ENCODE measurements around the gene VMAC. TPM values are rescaled to one million over a fixed set of nuclear protein-coding genes. Genes with fewer than 3 reads are reported as not detected.
A peak's percentile ranks its signal among the peaks of the same experiment; 100 is the strongest.

The VMAC gene
- total and polyA plus RNA-seq, 9 donors = 3.4 to 8.5 (median 6.4) TPM

DNA sequence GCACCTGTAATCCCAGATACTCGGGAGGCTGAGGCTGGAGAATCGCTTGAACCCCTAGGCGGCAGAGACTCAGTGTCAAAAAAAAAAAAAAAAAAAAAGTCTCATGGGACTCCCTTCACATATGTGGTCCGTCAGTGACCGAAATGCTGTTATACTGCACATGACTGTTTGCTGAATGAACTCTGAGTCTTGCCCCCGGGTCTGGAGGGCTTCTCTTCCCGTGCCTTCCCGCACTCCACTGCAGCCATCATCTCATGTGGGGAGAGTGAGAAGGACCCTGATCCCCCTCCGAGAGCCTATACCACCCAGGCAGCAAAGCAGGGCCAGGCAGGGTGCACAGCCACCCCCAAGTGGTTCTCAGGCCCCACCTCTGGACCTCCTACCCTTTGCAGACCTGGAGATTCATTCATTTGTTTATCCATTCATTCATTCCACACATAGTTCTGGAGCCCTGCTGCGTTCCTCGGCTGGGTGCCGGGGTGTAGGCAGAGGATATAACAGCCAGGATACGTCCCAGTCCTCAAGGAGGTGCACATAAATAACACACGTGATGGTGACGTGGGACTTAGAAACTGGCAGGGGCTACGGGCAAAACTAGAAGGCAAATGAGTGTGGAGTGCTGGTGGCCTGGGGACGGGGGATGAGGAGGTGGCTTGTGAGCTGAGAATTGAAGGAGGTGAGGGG, 15.2 kb upstream of the VMAC start:
- WGBS, 3 donors = 17 to 31% (median 27%) methylated on average over 17 of the region's 17 CpGs
- H3K27ac ChIP-seq = no peak overlapping the region
- no peak for DNase-seq
- H3K27me3 ChIP-seq = no peaks in the 10 kb centered on the region
- H3K4me3 ChIP-seq = no peak overlapping the region
- intact Hi-C loops (cut with DNase I) = no loop called here
- H3K36me3 ChIP-seq = no peaks in the 10 kb centered on the region
- H3K9me3 ChIP-seq = no peaks in the 10 kb centered on the region
- H3K4me1 ChIP-seq (ENCODE audit: insufficient read depth) = peaks cover 2% of the 10 kb centered on the region
- TF ChIP-seq POLR2A (IDR thresholded peaks at IDR 0.05) = no peak
- TF ChIP-seq EP300 (IDR thresholded peaks at IDR 0.05) = no peak
- TF ChIP-seq, protein P1, sequence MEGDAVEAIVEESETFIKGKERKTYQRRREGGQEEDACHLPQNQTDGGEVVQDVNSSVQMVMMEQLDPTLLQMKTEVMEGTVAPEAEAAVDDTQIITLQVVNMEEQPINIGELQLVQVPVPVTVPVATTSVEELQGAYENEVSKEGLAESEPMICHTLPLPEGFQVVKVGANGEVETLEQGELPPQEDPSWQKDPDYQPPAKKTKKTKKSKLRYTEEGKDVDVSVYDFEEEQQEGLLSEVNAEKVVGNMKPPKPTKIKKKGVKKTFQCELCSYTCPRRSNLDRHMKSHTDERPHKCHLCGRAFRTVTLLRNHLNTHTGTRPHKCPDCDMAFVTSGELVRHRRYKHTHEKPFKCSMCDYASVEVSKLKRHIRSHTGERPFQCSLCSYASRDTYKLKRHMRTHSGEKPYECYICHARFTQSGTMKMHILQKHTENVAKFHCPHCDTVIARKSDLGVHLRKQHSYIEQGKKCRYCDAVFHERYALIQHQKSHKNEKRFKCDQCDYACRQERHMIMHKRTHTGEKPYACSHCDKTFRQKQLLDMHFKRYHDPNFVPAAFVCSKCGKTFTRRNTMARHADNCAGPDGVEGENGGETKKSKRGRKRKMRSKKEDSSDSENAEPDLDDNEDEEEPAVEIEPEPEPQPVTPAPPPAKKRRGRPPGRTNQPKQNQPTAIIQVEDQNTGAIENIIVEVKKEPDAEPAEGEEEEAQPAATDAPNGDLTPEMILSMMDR (IDR thresholded peaks at IDR 0.05) = no peak

DNA sequence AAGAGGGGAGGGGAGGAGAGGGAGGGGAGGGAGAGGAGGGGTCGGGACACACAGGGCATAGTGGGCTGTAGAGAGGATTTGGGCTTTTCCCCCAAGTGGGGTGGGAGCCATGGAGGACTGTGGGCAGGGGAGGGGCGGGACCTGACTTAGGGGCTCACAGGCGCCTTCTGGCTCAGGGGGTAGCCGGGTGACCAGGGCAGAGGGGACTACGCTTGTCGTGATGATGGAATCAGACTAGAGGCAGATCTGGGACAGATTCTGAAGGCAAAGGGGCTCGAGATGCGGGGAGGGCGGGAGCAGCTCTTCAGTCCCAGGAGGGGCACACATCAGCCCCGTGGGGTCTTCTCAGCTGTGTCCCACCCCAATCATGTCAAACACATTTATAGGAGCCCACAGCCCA, 14.6 kb upstream of the VMAC start:
- Histone ChIP-seq H3K4me1 (ENCODE audit: insufficient read depth) (peaks cover 2% of the 10 kb centered on the region), H3K4me3 (no peak overlapping the region), H3K27ac (no peak overlapping the region), H3K9me3 (no peaks in the 10 kb centered on the region), H3K36me3 (no peaks in the 10 kb centered on the region), H3K27me3 (no peaks in the 10 kb centered on the region)
- DNase-seq = no peak
- 31 to 36% (median 34%) methylated on average over 10 of the region's 10 CpGs for WGBS, 3 donors
- TF ChIP-seq, protein P1 (IDR thresholded peaks at IDR 0.05) = no peak
- TF ChIP-seq EP300 (IDR thresholded peaks at IDR 0.05) (no peak), POLR2A (IDR thresholded peaks at IDR 0.05) (no peak)
- intact Hi-C loops (cut with DNase I) = loop anchor here in 2 of 4 donors (5.0 to 10.0 kb wide), 2 partner anchors 85 to 88 kb away; partner anchors contain the start of gene NRTN (in 1 of the 2)

DNA sequence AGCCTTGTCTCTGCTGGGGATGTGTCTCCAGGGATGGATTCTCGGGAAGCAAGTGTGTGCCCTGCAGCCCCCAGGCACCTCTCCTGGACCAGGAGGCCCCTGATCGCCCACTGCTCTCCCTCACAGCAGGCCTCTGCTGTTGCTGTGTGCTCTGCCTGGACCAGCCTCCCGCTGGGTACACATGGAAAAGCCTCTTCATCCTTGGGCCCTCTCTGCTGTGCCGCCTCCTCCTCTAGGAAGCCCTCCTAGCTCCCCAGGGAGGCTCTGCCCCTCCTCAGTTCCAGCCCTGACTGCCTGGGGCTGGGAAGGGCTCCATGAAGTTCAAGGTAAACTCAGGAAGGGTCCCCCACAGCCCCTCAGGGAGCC, 13.1 kb upstream of the VMAC start:
- Histone ChIP-seq H3K36me3 (no peaks in the 10 kb centered on the region), H3K27ac (no peak overlapping the region), H3K4me3 (no peak overlapping the region), H3K27me3 (no peaks in the 10 kb centered on the region), H3K4me1 (ENCODE audit: insufficient read depth) (peaks cover 2% of the 10 kb centered on the region), H3K9me3 (no peaks in the 10 kb centered on the region)
- 36 to 54% (median 43%) methylated on average over 4 of the region's 4 CpGs for WGBS, 3 donors
- DNase-seq = no peak
- intact Hi-C loops (cut with DNase I) = loop anchor here in 2 of 4 donors (5.0 to 10.0 kb wide), 2 partner anchors 87 to 89 kb away; partner anchors contain the start of gene NRTN (in 1 of the 2)
- TF ChIP-seq POLR2A (IDR thresholded peaks at IDR 0.05) = no peak
- TF ChIP-seq, protein P1 (IDR thresholded peaks at IDR 0.05) = no peak
- no peak for TF ChIP-seq EP300 (IDR thresholded peaks at IDR 0.05)

DNA sequence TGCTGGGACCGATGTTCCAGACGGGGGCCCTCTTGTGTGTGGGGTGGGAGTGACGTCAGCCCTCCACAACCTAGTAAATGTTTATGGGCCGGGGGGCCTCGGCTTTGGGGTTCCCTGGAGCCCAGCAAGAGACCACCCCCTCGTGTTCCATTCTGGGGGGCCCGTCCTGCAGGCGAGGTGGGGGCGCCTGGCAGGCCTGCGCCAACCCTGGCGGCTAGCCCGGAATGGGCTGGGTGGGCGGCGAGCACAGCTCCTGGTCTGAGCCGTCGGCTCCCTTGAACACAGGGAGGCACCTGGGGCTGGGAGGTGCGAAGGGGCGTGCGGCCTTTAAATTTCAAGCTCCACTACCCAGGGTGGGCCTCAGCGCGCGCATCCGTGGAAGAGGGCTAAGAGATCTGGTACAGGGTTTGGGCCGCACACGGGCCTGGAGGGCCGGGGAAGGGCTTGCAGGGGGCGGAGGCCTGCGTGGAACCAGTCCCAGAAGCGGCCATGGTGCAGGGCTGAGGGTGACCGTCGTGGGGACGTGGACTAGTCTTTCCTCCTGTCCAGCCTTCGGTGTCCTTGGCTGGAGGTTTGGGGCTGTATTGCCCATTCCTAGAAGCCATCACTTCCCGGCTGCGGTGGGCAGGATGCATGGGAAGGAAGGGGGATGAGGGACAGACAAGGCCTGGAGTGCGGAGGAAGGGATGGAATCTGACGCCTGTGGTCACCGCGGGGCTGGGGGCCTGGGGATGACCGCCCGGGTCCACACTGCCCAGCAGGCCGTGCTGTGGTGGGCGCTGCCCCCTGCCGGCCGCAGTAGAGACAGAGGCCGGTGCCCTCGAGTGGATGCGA, 12.5 kb upstream of the VMAC start:
- TF ChIP-seq, protein P1 (IDR thresholded peaks at IDR 0.05) = no peak
- no peak for TF ChIP-seq EP300 (IDR thresholded peaks at IDR 0.05)
- no peak for TF ChIP-seq POLR2A (IDR thresholded peaks at IDR 0.05)
- Histone ChIP-seq H3K9me3 (no peaks in the 10 kb centered on the region), H3K27me3 (no peaks in the 10 kb centered on the region), H3K4me1 (ENCODE audit: insufficient read depth) (peaks cover 2% of the 10 kb centered on the region), H3K4me3 (no peak overlapping the region), H3K27ac (no peak overlapping the region), H3K36me3 (no peaks in the 10 kb centered on the region)
- intact Hi-C loops (cut with DNase I) = loop anchor here in 2 of 4 donors (5.0 to 10.0 kb wide), 2 partner anchors 87 to 90 kb away; partner anchors contain the start of gene NRTN (in 1 of the 2)
- DNase-seq = peak in 1 of 5 donors; percentile 66
- 2 to 5% (median 4%) methylated on average over 47 to 48 of the region's 48 CpGs for WGBS, 3 donors

Data from ovary (tissue), 9 donors.